AG09319 (cell line): Measurements from ENCODE around the gene TMEM178B.

Experiments
- DNase-seq: peaks from one replicate; pipeline ENCODE4 v3.0.0-alpha.2; 2010; ENCODE audit warnings: low read depth; ENCODE audit errors: extremely low read depth
- CTCF ChIP-seq: IDR thresholded peaks from 2 replicates; pipeline ENCODE4 v1.5.1; 2011; ENCODE audit warnings: low read depth, mild to moderate bottlenecking, inconsistent platforms, low read length, moderate library complexity

TMEM178B gene

GRCh38 chr7:141349804-141350203 lies 275.9 kb downstream of the TMEM178B start:
- no peak for TF ChIP-seq CTCF
- no peak for DNase-seq

GRCh38 chr7:141351175-141351574 lies 277.3 kb downstream of the TMEM178B start:
- no peak for DNase-seq
- no peak for TF ChIP-seq CTCF

GRCh38 chr7:141352955-141353354 lies 279.1 kb downstream of the TMEM178B start:
- DNase-seq = no peak
- no peak for TF ChIP-seq CTCF

GRCh38 chr7:141354251-141354650 lies 280.4 kb downstream of the TMEM178B start:
- no peak for DNase-seq
- TF ChIP-seq CTCF = no peak

- DNase-seq = no peak
- no peak for TF ChIP-seq CTCF
Observed at GRCh38 chr7:141355032-141355431, 281.2 kb downstream of the TMEM178B start.

GRCh38 chr7:141356161-141356560 lies 282.3 kb downstream of the TMEM178B start:
- DNase-seq = no peak

GRCh38 chr7:141358386-141358785 lies 284.5 kb downstream of the TMEM178B start:
- no peak for DNase-seq

More at GRCh38 chr7:141356161-141356560, 282.3 kb downstream of the TMEM178B start:
- no peak for TF ChIP-seq CTCF

More at GRCh38 chr7:141358386-141358785, 284.5 kb downstream of the TMEM178B start:
- no peak for TF ChIP-seq CTCF
